Fibroblast of villous mesenchyme (primary cell): ENCODE results near the gene RETSAT. TPM values are rescaled to one million over a fixed set of nuclear protein-coding genes. Genes with fewer than 3 reads are reported as not detected.

Experiments
- DNase-seq: peaks from one replicate; pipeline ENCODE4 v3.0.0-alpha.2; 2010; ENCODE audit warnings: low read depth
- H3K4me3 ChIP-seq: 2 replicates; pipeline ENCODE4 v1.5.1; 2011; ENCODE audit warnings: low read depth, mild to moderate bottlenecking, low read length
- CTCF ChIP-seq: IDR thresholded peaks from 2 replicates; pipeline ENCODE4 v1.5.1; 2012; ENCODE audit warnings: low read depth, mild to moderate bottlenecking, low read length; ENCODE audit not compliant: insufficient read depth
- total RNA-seq: library from RNA; depleted of rRNA; stranded (reverse); fragments of >200 nt; gene quantifications from 2 replicates; pipeline ENCODE4 v1.2.3, GENCODE V29; 2012

The RETSAT gene
- total RNA-seq, 1 donor, result 56.1 TPM

- no peak overlapping the region for H3K4me3 ChIP-seq
- no peak for DNase-seq
- TF ChIP-seq CTCF, result no peak
Observed at GRCh38 chr2:85380048-85380447, 25.7 kb upstream of the RETSAT start.

GRCh38 chr2:85378257-85378656 lies 23.9 kb upstream of the RETSAT start:
- H3K4me3 ChIP-seq, result no peak overlapping the region
- TF ChIP-seq CTCF, result no peak
- DNase-seq, result no peak

- no peak overlapping the region for H3K4me3 ChIP-seq
- TF ChIP-seq CTCF, result no peak
- no peak for DNase-seq
Observed at GRCh38 chr2:85377083-85377482, 22.8 kb upstream of the RETSAT start.

- H3K4me3 ChIP-seq, result no peak overlapping the region
- DNase-seq, result no peak
- TF ChIP-seq CTCF, result no peak
Observed at GRCh38 chr2:85376291-85377065, 22.1 kb upstream of the RETSAT start.

- no peak for TF ChIP-seq CTCF
- DNase-seq, result no peak
- no peak overlapping the region for H3K4me3 ChIP-seq
Observed at GRCh38 chr2:85371045-85371444, 16.7 kb upstream of the RETSAT start.

- no peak overlapping the region for H3K4me3 ChIP-seq
- no peak for TF ChIP-seq CTCF
- DNase-seq, result no peak
Observed at GRCh38 chr2:85369500-85369899, 15.2 kb upstream of the RETSAT start.

- no peak for TF ChIP-seq CTCF
- H3K4me3 ChIP-seq, result no peak overlapping the region
- no peak for DNase-seq
Observed at GRCh38 chr2:85368921-85369320, 14.6 kb upstream of the RETSAT start.
